Vagina (tissue), 2 donors: ENCODE data around the gene VENTX. TPM values are rescaled to one million over a fixed set of nuclear protein-coding genes. Genes with fewer than 3 reads are reported as not detected.

Experiments
- DNase-seq, 2 donors: peaks; one replicate each; pipeline ENCODE4 v3.0.0-alpha.2; 2017; ENCODE audit errors: extremely low spot score in 2 of 2
- H3K27ac ChIP-seq: fragments of 200-600 bp; sonication (generic); one replicate; pipeline ENCODE4 v1.5.1; 2019
- H3K27me3 ChIP-seq: fragments of 200-600 bp; sonication (generic); one replicate; pipeline ENCODE4 v1.5.1; 2019
- H3K36me3 ChIP-seq, 2 donors: fragments of 200-600 bp; sonication (generic); one replicate each; pipeline ENCODE4 v1.5.1; 2017 to 2019
- H3K4me1 ChIP-seq: fragments of 200-600 bp; sonication (generic); one replicate; pipeline ENCODE4 v1.5.1; 2019
- H3K4me3 ChIP-seq, 2 donors: fragments of 200-600 bp; sonication (generic); 1 replicate in 1 of 2; 2 replicates in 1 of 2; pipeline ENCODE4 v1.5.1; 2016 to 2019
- H3K9me3 ChIP-seq: fragments of 200-600 bp; sonication (generic); one replicate; pipeline ENCODE4 v1.5.1; 2019
- CTCF ChIP-seq, 3 experiments: fragments of 450-650 bp in 2 of 3; fragments of 200-600 bp in 1 of 3; sonication (generic) in 1 of 3; IDR thresholded peaks; one replicate each; pipeline ENCODE4 v1.5.1; 2017 to 2019; ENCODE audit warnings: antibody characterized with exemption in 3 of 3, mild to moderate bottlenecking in 2 of 3, moderate library complexity in 2 of 3
- POLR2A ChIP-seq, 2 donors: fragments of 450-650 bp; IDR thresholded peaks; one replicate each; pipeline ENCODE4 v1.6.1; 2017; ENCODE audit warnings: antibody characterized with exemption in 2 of 2, mild to moderate bottlenecking in 2 of 2, moderate library complexity in 2 of 2
- POLR2AphosphoS5 ChIP-seq, 2 donors: sonication (generic); formaldehyde crosslinking; IDR thresholded peaks; one replicate each; pipeline ENCODE4 v1.9.0; 2017; ENCODE audit warnings: antibody characterized with exemption in 2 of 2, mild to moderate bottlenecking in 2 of 2, low read depth in 1 of 2; ENCODE audit not compliant: insufficient read depth in 1 of 2
- intact Hi-C: fragments of 100-400 bp; cut with DNase I; formaldehyde crosslinking; loops from one replicate; pipeline ENCODE4 v1.15.1; 2023
- total RNA-seq: library from RNA; depleted of rRNA; stranded (reverse); fragments of >200 nt; gene quantifications from one replicate; pipeline ENCODE4 v1.2.3, GENCODE V29; 2016

Gene VENTX
- total RNA-seq, 1 donor from 2014 or later: 0.98 TPM

DNA sequence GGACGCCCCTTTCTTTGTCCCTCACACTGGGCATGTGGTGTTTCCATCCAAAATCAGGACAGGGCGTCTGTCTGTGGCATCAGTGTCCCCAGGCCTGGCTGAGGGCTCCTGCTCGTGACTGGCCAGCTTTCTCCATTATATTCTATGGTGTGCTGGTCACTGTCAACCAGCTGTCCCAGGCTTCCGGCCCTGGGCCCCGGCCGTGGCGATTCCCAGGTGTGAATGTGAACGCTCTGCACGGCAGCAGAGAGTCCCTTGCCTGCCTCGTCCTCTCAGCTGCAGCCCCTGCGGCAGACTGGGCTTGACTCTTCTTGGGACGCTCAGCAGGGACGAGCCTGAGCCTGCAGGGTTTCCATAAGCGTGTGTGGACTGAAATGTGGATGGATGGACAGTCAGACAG lies 13.6 kb upstream of the VENTX start:
- Histone ChIP-seq H3K27ac (no peak overlapping the region), H3K4me3 (no peak overlapping the region), H3K4me1 (no peaks in the 10 kb centered on the region), H3K36me3 (no peaks in the 10 kb centered on the region), H3K27me3 (no peaks in the 10 kb centered on the region), H3K9me3 (no peaks in the 10 kb centered on the region)
- intact Hi-C loops: no loop called here
- no peak for DNase-seq
- TF ChIP-seq CTCF (IDR thresholded peaks at IDR 0.05): no peak
- no peak for TF ChIP-seq POLR2A (IDR thresholded peaks at IDR 0.05)
- TF ChIP-seq POLR2AphosphoS5 (IDR thresholded peaks at IDR 0.05; ENCODE audit: insufficient read depth in 1 of 2, low read depth in 1 of 2): no peak

- intact Hi-C loops: no loop called here
These were observed 12.8 kb upstream of the VENTX start for GRCh38 chr10:133224756-133225372.

DNA sequence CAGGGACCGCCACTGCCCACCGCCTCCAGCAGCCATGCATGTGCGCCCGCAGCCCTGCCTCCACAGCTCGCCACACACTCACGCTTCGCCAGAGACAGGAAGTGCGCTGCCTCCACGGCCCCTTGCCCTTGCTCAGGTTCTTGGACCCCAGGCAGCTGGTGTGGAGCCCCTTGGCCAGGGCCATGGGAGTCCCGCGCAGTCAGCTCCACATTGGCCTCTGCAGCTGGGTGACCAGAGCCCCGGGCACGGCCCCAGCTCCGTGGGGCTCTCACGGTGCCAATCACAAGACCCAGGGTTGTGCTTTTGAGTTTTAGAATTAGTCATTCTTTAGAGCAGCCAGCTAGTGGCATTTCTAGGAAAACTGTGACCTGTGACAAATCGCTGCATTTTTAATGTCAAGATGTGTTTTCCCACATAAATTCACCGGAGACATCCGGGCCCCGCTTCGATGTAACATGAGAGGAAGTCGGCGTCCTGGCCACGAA lies 11.9 kb upstream of the VENTX start:
- TF ChIP-seq POLR2AphosphoS5 (IDR thresholded peaks at IDR 0.05; ENCODE audit: insufficient read depth in 1 of 2, low read depth in 1 of 2) (no peak), POLR2A (IDR thresholded peaks at IDR 0.05) (no peak), CTCF (IDR thresholded peaks at IDR 0.05) (no peak)

More at GRCh38 chr10:133224756-133225372, 12.8 kb upstream of the VENTX start:
- H3K9me3 ChIP-seq: no peaks in the 10 kb centered on the region
- H3K4me1 ChIP-seq: peaks cover 5% of the 10 kb centered on the region
- H3K4me3 ChIP-seq: peak overlapping the region; percentile 16 to 22
- H3K27me3 ChIP-seq: no peaks in the 10 kb centered on the region
- DNase-seq: no peak
- no peaks in the 10 kb centered on the region for H3K36me3 ChIP-seq
- H3K27ac ChIP-seq: no peak overlapping the region
- TF ChIP-seq POLR2AphosphoS5 (IDR thresholded peaks at IDR 0.05; ENCODE audit: insufficient read depth in 1 of 2, low read depth in 1 of 2): no peak
- no peak for TF ChIP-seq CTCF (IDR thresholded peaks at IDR 0.05)
- TF ChIP-seq POLR2A (IDR thresholded peaks at IDR 0.05): no peak

GRCh38 chr10:133226251-133226808 lies 11.3 kb upstream of the VENTX start:
- no peak for DNase-seq
- H3K4me3 ChIP-seq: no peak overlapping the region
- H3K4me1 ChIP-seq: peaks cover 7% of the 10 kb centered on the region
- H3K9me3 ChIP-seq: no peaks in the 10 kb centered on the region
- no peak for TF ChIP-seq POLR2AphosphoS5 (IDR thresholded peaks at IDR 0.05; ENCODE audit: insufficient read depth in 1 of 2, low read depth in 1 of 2)
- no peak overlapping the region for H3K27ac ChIP-seq
- no peaks in the 10 kb centered on the region for H3K36me3 ChIP-seq
- H3K27me3 ChIP-seq: no peaks in the 10 kb centered on the region
- intact Hi-C loops: no loop called here

More for the DNA sequence above, 11.9 kb upstream of the VENTX start:
- intact Hi-C loops: no loop called here
- Histone ChIP-seq H3K4me1 (peaks cover 7% of the 10 kb centered on the region), H3K27me3 (no peaks in the 10 kb centered on the region), H3K9me3 (no peaks in the 10 kb centered on the region), H3K27ac (no peak overlapping the region), H3K4me3 (no peak overlapping the region), H3K36me3 (no peaks in the 10 kb centered on the region)
- no peak for DNase-seq

DNA sequence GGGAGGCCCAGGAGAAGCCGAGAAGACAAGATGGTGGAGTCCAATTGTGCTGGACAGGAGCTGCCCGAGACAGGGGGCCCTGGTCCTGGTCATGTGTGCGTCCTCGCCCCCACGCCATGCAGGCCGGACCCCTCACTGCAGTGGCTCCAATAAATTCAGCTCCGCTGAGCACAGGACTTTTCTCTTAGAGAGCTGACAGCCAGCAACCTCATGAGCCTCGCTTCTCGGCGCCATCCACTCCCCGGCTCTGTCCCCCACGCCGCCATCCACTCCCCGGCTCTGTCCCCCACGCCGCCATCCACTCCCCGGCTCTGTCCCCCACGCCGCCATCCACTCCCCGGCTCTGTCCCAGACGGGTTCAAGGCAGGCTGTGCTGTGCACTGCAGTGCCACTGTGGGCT lies 10.4 kb upstream of the VENTX start:
- Histone ChIP-seq H3K27me3 (no peaks in the 10 kb centered on the region), H3K4me3 (no peak overlapping the region), H3K27ac (no peak overlapping the region), H3K9me3 (no peaks in the 10 kb centered on the region), H3K36me3 (no peaks in the 10 kb centered on the region), H3K4me1 (peaks cover 7% of the 10 kb centered on the region)
- DNase-seq: no peak
- intact Hi-C loops: no loop called here
- TF ChIP-seq POLR2A (IDR thresholded peaks at IDR 0.05): no peak
- no peak for TF ChIP-seq POLR2AphosphoS5 (IDR thresholded peaks at IDR 0.05; ENCODE audit: insufficient read depth in 1 of 2, low read depth in 1 of 2)
- TF ChIP-seq CTCF (IDR thresholded peaks at IDR 0.05): no peak
